ENCODE data around the gene SEZ6L2.

SEZ6L2 gene

DNA sequence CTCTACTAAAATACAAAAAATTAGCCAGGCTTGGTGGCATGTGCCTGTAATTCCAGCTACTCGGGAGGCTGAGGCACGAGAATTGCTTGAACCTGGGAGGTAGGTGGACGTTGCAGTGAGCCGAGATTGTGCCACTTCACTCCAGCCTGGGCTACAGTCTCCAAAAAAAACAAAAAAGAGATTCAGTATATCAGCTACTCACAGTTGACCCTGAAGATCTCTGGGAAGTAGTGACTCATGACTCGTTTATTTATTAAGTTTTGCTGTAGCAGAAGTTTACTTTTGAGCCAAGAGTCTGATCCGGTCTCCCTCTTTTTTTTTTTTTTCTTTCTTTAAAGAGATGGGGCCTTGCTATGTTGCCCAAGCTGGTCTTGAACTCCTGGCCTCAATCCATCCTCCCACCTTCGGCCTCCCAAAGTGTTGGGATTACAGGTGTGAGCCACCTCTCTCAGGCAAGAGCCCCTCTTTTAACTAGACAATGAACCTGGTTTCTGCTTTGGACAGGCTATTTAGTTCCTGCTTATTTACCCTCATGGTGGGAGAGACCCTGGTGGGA lies 74.7 kb downstream of the SEZ6L2 start:
- no peaks in the 10 kb centered on the region for H3K27me3 ChIP-seq
- peak overlapping the region in 3 of 11 experiments; percentile 0 to 19 (median 14); a peak in 2 of 22 replicates for H3K27ac ChIP-seq
- no peaks in the 10 kb centered on the region for H3K9me3 ChIP-seq (replicated peaks in 1 of 11)
- peaks cover 42 to 60% (median 50%) of the 10 kb centered on the region in 10 experiments for H3K4me1 ChIP-seq
- H3K4me3 ChIP-seq, result no peak overlapping the region
- TF ChIP-seq Cebpa-rat (IDR thresholded peaks at IDR 0.05), result no peak
- peaks cover 8 to 84% (median 42%) of the 10 kb centered on the region in 11 experiments; a peak in 19 of 22 replicates for H4K20me1 ChIP-seq
- H3K4me2 ChIP-seq, result peak overlapping the region; percentile 42 to 100 (median 70)
- peak overlapping the region in 2 of 11 experiments; percentile 33 to 53; a peak in 3 of 22 replicates for H3K9ac ChIP-seq
- peaks cover 4 to 46% (median 15%) of the 10 kb centered on the region in 11 experiments for H3K36me3 ChIP-seq

DNA sequence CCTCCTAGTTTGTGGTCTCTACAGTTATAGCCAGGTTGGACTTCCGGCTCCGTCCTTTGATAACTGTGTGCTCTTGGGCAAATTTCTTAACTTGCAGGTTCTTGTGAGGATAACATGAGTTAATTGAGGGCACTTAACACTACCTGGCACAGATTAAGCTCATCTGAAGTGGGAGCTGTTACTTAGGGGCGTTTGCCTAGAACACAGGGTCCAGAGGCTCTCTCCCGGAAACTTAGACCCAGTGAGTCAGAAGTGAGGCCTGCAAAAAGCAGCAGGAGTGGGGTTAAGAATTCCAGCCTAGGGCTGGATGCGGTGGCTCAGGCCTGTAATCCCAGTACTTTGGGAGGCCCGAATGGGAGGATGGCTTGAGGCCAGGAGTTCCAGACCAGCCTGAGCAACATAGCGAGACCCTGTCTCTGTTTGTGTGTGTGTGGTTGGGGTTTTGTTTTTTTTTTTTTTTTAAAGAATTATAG lies 77.7 kb downstream of the SEZ6L2 start:
- H4K20me1 ChIP-seq, result peaks cover 16 to 62% (median 48%) of the 10 kb centered on the region in 11 experiments; a peak in 19 of 22 replicates
- peaks cover 18 to 46% (median 31%) of the 10 kb centered on the region in 11 experiments for H3K36me3 ChIP-seq
- no peak for TF ChIP-seq Cebpa-rat (IDR thresholded peaks at IDR 0.05)
- peak overlapping the region; percentile 95 to 100 (median 100) for H3K4me2 ChIP-seq
- no peaks in the 10 kb centered on the region for H3K9me3 ChIP-seq (replicated peaks in 1 of 11)
- peak overlapping the region in 10 of 11 experiments; percentile 71 to 98 (median 76); a peak in 18 of 22 replicates for H3K9ac ChIP-seq
- H3K27ac ChIP-seq, result peak overlapping the region in 10 of 11 experiments; percentile 6 to 76 (median 64); a peak in 14 of 22 replicates
- no peaks in the 10 kb centered on the region for H3K27me3 ChIP-seq
- peak overlapping the region in 6 of 10 experiments; percentile 56 to 81 (median 73); a peak in 9 of 20 replicates for H3K4me3 ChIP-seq
- peaks cover 69 to 85% (median 76%) of the 10 kb centered on the region in 10 experiments for H3K4me1 ChIP-seq

All from BLaER1 treated with 17β-estradiol and CSF1 and Interleukin-3, amounts not matched to agents 10 nM and 100 nM (cell line).